Activated CD4-positive, alpha-beta T cell treated with anti-CD3 and anti-CD28 coated beads for 4 hours (primary cell): ENCODE measurements around the gene NPAS2.

Experiments used
- DNase-seq, 2 donors: peaks; one replicate each; pipeline ENCODE4 v3.0.0-alpha.2; 2020

The NPAS2 gene

GRCh38 chr2:100819370-100820272 is at the start of gene NPAS2:
NPAS2 (plus strand) TSS chr2:100820139; CDS start chr2:100904755, 84,616 bp downstream.
- peak; percentile 34 to 35 for DNase-seq

- no peak for DNase-seq
These were observed 48.8 kb upstream of the NPAS2 start for GRCh38 chr2:100771125-100771524.

GRCh38 chr2:100773538-100773937 is 46.4 kb upstream of the NPAS2 start:
- DNase-seq = no peak

- no peak for DNase-seq
These were observed 43.5 kb upstream of the NPAS2 start for GRCh38 chr2:100776445-100776844.

- DNase-seq = no peak
These were observed 41.1 kb upstream of the NPAS2 start for GRCh38 chr2:100778637-100779450.

GRCh38 chr2:100779908-100780202 is 40.1 kb upstream of the NPAS2 start:
- DNase-seq = no peak

- no peak for DNase-seq
These were observed 39.5 kb upstream of the NPAS2 start for GRCh38 chr2:100780203-100781008.

GRCh38 chr2:100781009-100781325 is 39.0 kb upstream of the NPAS2 start:
- DNase-seq = no peak

GRCh38 chr2:100781523-100782379 is 38.2 kb upstream of the NPAS2 start:
- no peak for DNase-seq

GRCh38 chr2:100782380-100782878 is 37.5 kb upstream of the NPAS2 start:
- DNase-seq = no peak

GRCh38 chr2:100783987-100784386 is 36.0 kb upstream of the NPAS2 start:
- DNase-seq = no peak

GRCh38 chr2:100784681-100785080 is 35.3 kb upstream of the NPAS2 start:
- no peak for DNase-seq

- DNase-seq = no peak
These were observed 34.2 kb upstream of the NPAS2 start for GRCh38 chr2:100785626-100786296.

- DNase-seq = no peak
These were observed 33.7 kb upstream of the NPAS2 start for GRCh38 chr2:100786297-100786658.

GRCh38 chr2:100786985-100787384 is 33.0 kb upstream of the NPAS2 start:
- DNase-seq = no peak

- no peak for DNase-seq
These were observed 30.6 kb upstream of the NPAS2 start for GRCh38 chr2:100789361-100789760.

- no peak for DNase-seq
These were observed 28.5 kb upstream of the NPAS2 start for GRCh38 chr2:100791294-100791935.

GRCh38 chr2:100791936-100792308 is 28.0 kb upstream of the NPAS2 start:
- DNase-seq = no peak

GRCh38 chr2:100793220-100793619 is 26.7 kb upstream of the NPAS2 start:
- DNase-seq = no peak

- DNase-seq = no peak
These were observed 26.0 kb upstream of the NPAS2 start for GRCh38 chr2:100793982-100794381.

- DNase-seq = no peak
These were observed 23.3 kb upstream of the NPAS2 start for GRCh38 chr2:100796499-100797100.
